HepG2 (cell line): ENCODE results near the gene AGAP1. TPM values are rescaled to one million over a fixed set of nuclear protein-coding genes. Genes with fewer than 3 reads are reported as not detected.

Experiments
- BRCA1 ChIP-seq: sonication (generic); formaldehyde crosslinking; IDR thresholded peaks from 2 replicates; pipeline ENCODE4 v1.4.0; 2020; ENCODE audit warnings: missing genetic modification reagents
- EP300 ChIP-seq, 3 experiments: sonication (generic) in 1 of 3; formaldehyde crosslinking in 1 of 3; IDR thresholded peaks; 2 replicates each; pipeline versions ENCODE4 v1.5.1 to v1.6.1; 2011 to 2020; ENCODE audit warnings: low read depth in 2 of 3, low read length in 2 of 3, borderline replicate concordance in 1 of 3, improper control_type of control experiment in 1 of 3, mild to moderate bottlenecking in 1 of 3, missing genetic modification reagents in 1 of 3, moderate library complexity in 1 of 3
- EZH2 ChIP-seq: conservative IDR thresholded peaks from 2 replicates; pipeline ENCODE4 v1.6.1; 2012; ENCODE audit warnings: mild to moderate bottlenecking, low read depth, low read length, moderate library complexity
- FOXM1 ChIP-seq: sonication (generic); formaldehyde crosslinking; IDR thresholded peaks from 2 replicates; pipeline ENCODE4 v1.5.0; 2020; ENCODE audit warnings: missing genetic modification reagents
- MLLT10 ChIP-seq: sonication (generic); formaldehyde crosslinking; IDR thresholded peaks from 2 replicates; pipeline ENCODE4 v1.4.0; 2020; ENCODE audit warnings: missing genetic modification reagents
- PAWR ChIP-seq: sonication (generic); formaldehyde crosslinking; IDR thresholded peaks from 2 replicates; pipeline ENCODE4 v1.4.0; 2020; ENCODE audit warnings: missing genetic modification reagents, mild to moderate bottlenecking, borderline replicate concordance
- SCMH1 ChIP-seq: sonication (generic); formaldehyde crosslinking; IDR thresholded peaks from 2 replicates; pipeline ENCODE4 v1.9.0; 2021; ENCODE audit warnings: missing genetic modification reagents, mild to moderate bottlenecking, borderline replicate concordance
- TMF1 ChIP-seq: sonication (generic); formaldehyde crosslinking; IDR thresholded peaks from 2 replicates; pipeline ENCODE4 v1.8.1; 2022; ENCODE audit warnings: low read depth, missing genetic modification reagents
- ZBTB42 ChIP-seq: sonication (generic); formaldehyde crosslinking; IDR thresholded peaks from 2 replicates; pipeline ENCODE4 v1.5.0; 2020; ENCODE audit warnings: mild to moderate bottlenecking, missing genetic modification reagents
- ZNF335 ChIP-seq: sonication (generic); formaldehyde crosslinking; IDR thresholded peaks from 2 replicates; pipeline ENCODE4 v1.4.0; 2020; ENCODE audit warnings: missing genetic modification reagents
- ZNF350 ChIP-seq: sonication (generic); formaldehyde crosslinking; IDR thresholded peaks from 2 replicates; pipeline ENCODE4 v1.4.0; 2020; ENCODE audit warnings: mild to moderate bottlenecking, low read depth, missing genetic modification reagents, borderline replicate concordance
- ZNF75D ChIP-seq: sonication (generic); formaldehyde crosslinking; IDR thresholded peaks from 2 replicates; pipeline ENCODE4 v1.8.1; 2023; ENCODE audit warnings: missing genetic modification reagents, mild to moderate bottlenecking, borderline replicate concordance
- ZNF761 ChIP-seq: sonication (generic); formaldehyde crosslinking; conservative IDR thresholded peaks from 2 replicates; pipeline ENCODE4 v1.4.0; 2020; ENCODE audit warnings: mild to moderate bottlenecking, missing genetic modification reagents
- polyA plus RNA-seq, 8 experiments: library from polyadenylated mRNA; depleted of rRNA in 3 of 8; stranded (reverse) in 7 of 8; unstranded in 1 of 8; fragments of >200 nt; fragmentation: Illumina TruSeq in 4 of 8; extraction: Trizol in 4 of 8; gene quantifications; 2 replicates each; pipeline versions ENCODE4 v1.2.1 to v1.2.3, GENCODE V29; 2011 to 2016; ENCODE audit warnings: low read depth in 4 of 8, missing spikeins in 1 of 8, mixed read lengths in 1 of 8; ENCODE audit not compliant: insufficient read depth in 1 of 8
- total RNA-seq, 5 experiments: library from RNA; depleted of rRNA; stranded (reverse); fragments of >200 nt; fragmentation: Illumina TruSeq; extraction: Trizol; gene quantifications; 2 replicates each; pipeline ENCODE4 v1.2.3, GENCODE V29; 2016; ENCODE audit warnings: low read depth in 1 of 5
- TF ChIP-seq, protein P1 (sequence below): sonication (generic); formaldehyde crosslinking; IDR thresholded peaks from 2 replicates; pipeline ENCODE4 v1.8.1; 2023; ENCODE audit warnings: mild to moderate bottlenecking, missing genetic modification reagents, borderline replicate concordance
- TF ChIP-seq, protein P2 (sequence below): sonication (generic); formaldehyde crosslinking; IDR thresholded peaks from 2 replicates; pipeline ENCODE4 v1.8.0; 2022; ENCODE audit warnings: mild to moderate bottlenecking, missing genetic modification reagents; ENCODE audit not compliant: insufficient replicate concordance
- TF ChIP-seq, protein P3 (sequence below): sonication (generic); formaldehyde crosslinking; IDR thresholded peaks from 2 replicates; pipeline ENCODE4 v1.5.1; 2020; ENCODE audit warnings: missing genetic modification reagents, mild to moderate bottlenecking, borderline replicate concordance

AGAP1 gene
- total and polyA plus RNA-seq, 2 of the 13 experiments (the other 11 are each of a cell fraction or from before 2014, with no cell fraction given) = 21.2 to 32.7 TPM

DNA sequence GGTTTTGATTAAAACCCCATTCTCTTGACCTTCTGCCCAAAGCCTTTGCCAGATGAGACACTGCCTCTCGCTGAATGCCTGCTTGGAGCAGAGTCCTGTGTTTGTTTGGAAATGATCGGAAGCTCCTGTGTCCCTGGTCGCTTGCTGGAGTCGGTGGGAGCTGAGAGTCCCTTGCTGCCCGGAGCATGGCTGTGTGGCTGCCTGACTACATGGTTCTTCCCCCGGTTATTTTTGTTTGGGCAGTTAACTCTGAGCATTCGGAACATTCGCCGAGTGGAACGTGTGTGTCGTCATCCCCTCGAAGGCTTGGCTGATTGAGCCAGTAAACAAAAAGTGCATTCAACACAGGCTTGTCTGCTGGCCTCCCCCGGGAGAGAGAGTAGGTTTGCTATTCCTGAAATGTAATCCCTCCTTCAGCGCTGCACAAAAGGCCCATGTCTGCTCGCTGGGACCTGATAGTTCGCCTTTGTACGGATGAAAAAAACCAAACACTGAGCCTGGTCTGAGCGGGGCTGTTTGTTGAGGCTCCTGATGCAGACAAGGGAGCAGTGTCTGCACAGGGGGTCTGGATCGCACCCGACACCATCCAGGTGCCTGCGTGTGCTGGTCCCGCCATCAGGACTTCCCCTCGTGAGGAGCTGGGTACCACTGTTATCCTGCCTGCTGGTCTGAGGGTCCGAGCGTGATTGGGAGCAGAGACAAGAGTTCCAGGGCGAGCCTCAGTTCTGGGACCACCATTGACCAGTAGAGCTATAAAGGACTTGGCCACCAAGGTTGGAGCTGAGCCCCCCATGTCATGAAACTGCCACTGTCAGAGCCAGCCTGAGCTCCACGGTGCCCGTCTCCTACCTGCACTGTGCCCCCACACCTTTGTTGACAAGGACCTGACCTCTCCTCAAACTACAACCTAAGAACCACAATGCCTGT lies 83.8 kb downstream of the AGAP1 start (continued):
- TF ChIP-seq, protein P1, sequence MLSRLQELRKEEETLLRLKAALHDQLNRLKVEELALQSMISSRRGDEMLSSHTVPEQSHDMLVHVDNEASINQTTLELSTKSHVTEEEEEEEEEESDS (CRISPR knock-in tag) = no peak
- TF ChIP-seq ZNF350 (CRISPR knock-in tag) (peak; percentile 58; the same call in 1 of the 2 replicates), BRCA1 (CRISPR knock-in tag) (no peak), PAWR (0 out of 2 replicates have a peak, but pooled peaks have one; percentile 64), MLLT10 (CRISPR knock-in tag) (no peak), EZH2 (no peak), TMF1 (no peak), ZNF335 (CRISPR knock-in tag) (peak; percentile 82), SCMH1 (CRISPR knock-in tag) (no peak), ZNF75D (CRISPR knock-in tag) (no peak), FOXM1 (CRISPR knock-in tag) (no peak), EP300 (IDR thresholded peaks at IDR 0.05; ENCODE audit: low read depth in 2 of 2, low read length in 2 of 2) (no peak; a peak in 1 of 4 replicates), EP300 (CRISPR knock-in tag; IDR thresholded peaks at IDR 0.05; ENCODE audit: borderline replicate concordance) (no peak), ZBTB42 (no peak), ZNF761 (CRISPR knock-in tag) (0 out of 2 replicates have a peak, but pooled peaks have one; percentile 68)
- TF ChIP-seq, protein P2, sequence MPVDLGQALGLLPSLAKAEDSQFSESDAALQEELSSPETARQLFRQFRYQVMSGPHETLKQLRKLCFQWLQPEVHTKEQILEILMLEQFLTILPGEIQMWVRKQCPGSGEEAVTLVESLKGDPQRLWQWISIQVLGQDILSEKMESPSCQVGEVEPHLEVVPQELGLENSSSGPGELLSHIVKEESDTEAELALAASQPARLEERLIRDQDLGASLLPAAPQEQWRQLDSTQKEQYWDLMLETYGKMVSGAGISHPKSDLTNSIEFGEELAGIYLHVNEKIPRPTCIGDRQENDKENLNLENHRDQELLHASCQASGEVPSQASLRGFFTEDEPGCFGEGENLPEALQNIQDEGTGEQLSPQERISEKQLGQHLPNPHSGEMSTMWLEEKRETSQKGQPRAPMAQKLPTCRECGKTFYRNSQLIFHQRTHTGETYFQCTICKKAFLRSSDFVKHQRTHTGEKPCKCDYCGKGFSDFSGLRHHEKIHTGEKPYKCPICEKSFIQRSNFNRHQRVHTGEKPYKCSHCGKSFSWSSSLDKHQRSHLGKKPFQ (CRISPR knock-in tag) = no peak
- TF ChIP-seq, protein P3, sequence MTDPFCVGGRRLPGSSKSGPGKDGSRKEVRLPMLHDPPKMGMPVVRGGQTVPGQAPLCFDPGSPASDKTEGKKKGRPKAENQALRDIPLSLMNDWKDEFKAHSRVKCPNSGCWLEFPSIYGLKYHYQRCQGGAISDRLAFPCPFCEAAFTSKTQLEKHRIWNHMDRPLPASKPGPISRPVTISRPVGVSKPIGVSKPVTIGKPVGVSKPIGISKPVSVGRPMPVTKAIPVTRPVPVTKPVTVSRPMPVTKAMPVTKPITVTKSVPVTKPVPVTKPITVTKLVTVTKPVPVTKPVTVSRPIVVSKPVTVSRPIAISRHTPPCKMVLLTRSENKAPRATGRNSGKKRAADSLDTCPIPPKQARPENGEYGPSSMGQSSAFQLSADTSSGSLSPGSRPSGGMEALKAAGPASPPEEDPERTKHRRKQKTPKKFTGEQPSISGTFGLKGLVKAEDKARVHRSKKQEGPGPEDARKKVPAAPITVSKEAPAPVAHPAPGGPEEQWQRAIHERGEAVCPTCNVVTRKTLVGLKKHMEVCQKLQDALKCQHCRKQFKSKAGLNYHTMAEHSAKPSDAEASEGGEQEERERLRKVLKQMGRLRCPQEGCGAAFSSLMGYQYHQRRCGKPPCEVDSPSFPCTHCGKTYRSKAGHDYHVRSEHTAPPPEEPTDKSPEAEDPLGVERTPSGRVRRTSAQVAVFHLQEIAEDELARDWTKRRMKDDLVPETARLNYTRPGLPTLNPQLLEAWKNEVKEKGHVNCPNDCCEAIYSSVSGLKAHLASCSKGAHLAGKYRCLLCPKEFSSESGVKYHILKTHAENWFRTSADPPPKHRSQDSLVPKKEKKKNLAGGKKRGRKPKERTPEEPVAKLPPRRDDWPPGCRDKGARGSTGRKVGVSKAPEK (CRISPR knock-in tag) = no peak; the same call in 1 of the 2 replicates
